NB4 (cell line): ENCODE data around the gene LRRC74A.

Source experiments
- CTCF ChIP-seq: IDR thresholded peaks from one replicate; pipeline ENCODE4 v1.5.1; 2012; ENCODE audit warnings: low read depth, low read length
- MAX ChIP-seq: IDR thresholded peaks from 2 replicates; pipeline ENCODE4 v1.6.1; 2011; ENCODE audit warnings: low read depth, low read length
- MYC ChIP-seq: IDR thresholded peaks from 2 replicates; pipeline ENCODE4 v1.6.1; 2011; ENCODE audit warnings: low read depth, low read length
- POLR2A ChIP-seq: IDR thresholded peaks from 2 replicates; pipeline ENCODE4 v1.6.1; 2011; ENCODE audit warnings: mild to moderate bottlenecking; ENCODE audit not compliant: insufficient read length; ENCODE audit errors: extremely low read depth

DNA sequence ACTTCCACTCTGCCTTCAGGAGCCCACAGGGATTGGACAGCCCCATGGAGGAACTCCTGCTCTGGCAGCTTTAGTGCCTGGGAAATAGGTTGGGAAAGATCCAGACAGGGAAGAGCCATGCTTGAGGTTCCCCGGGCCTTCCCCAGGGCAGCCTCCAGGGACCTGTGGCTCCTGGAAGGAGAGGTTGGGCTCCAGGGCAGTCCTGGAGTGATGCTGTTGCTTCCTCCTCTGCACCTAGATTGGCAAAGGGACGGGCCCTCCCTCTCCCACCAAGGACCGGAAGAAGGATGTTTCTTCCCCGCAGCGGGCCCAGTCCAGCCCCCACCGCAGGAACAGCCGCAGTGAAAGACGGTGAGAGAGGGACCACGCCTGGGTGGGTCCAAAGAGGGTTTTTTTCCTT is 48.5 kb upstream of the LRRC74A start:
- no peak for TF ChIP-seq POLR2A
- no peak for TF ChIP-seq CTCF
- TF ChIP-seq MYC, result no peak
- TF ChIP-seq MAX, result no peak
